ENCODE measurements around the gene JHY.
A peak's percentile ranks its signal among the peaks of the same experiment; 100 is the strongest.

The JHY gene

GRCh38 chr11:122954455-122954854 is 71.9 kb downstream of the JHY start:
- DNase-seq = no peak

GRCh38 chr11:122963961-122964360 is 81.4 kb downstream of the JHY start:
- DNase-seq = no peak

GRCh38 chr11:122976061-122976733 is 93.6 kb downstream of the JHY start:
- no peak for DNase-seq

- DNase-seq = peak; percentile 62
These were observed 94.3 kb downstream of the JHY start for GRCh38 chr11:122976734-122977469.

- peak; percentile 76 for DNase-seq
These were observed 95.1 kb downstream of the JHY start for GRCh38 chr11:122977470-122978298.

GRCh38 chr11:122978299-122978620 is 95.7 kb downstream of the JHY start:
- DNase-seq = no peak

GRCh38 chr11:122979103-122979814 is 96.7 kb downstream of the JHY start:
- peak; percentile 52 for DNase-seq

- DNase-seq = peak; percentile 52
These were observed 97.4 kb downstream of the JHY start for GRCh38 chr11:122979815-122980595.

- peak; percentile 95 for DNase-seq
These were observed 99.1 kb downstream of the JHY start, which contains the start of gene BSX for GRCh38 chr11:122981388-122982264. Gene BSX (minus strand): TSS chr11:122981834. CDS start chr11:122981671, 163 bp downstream.

GRCh38 chr11:122983438-122984185 is 101.1 kb downstream of the JHY start:
- peak; percentile 59 for DNase-seq

GRCh38 chr11:122984186-122985011 is 101.8 kb downstream of the JHY start:
- peak; percentile 65 for DNase-seq

- peak; percentile 5 for DNase-seq
These were observed 113.0 kb downstream of the JHY start for GRCh38 chr11:122995526-122995925.

- DNase-seq = peak; percentile 36
These were observed 116.3 kb downstream of the JHY start for GRCh38 chr11:122998727-122999366.

GRCh38 chr11:123000721-123001120 is 118.2 kb downstream of the JHY start:
- peak; percentile 18 for DNase-seq

GRCh38 chr11:123006860-123007542 is 124.4 kb downstream of the JHY start:
- no peak for DNase-seq
